HEK293 (cell line): Measurements from ENCODE around the gene KTN1.

Source experiments
- CTCF ChIA-PET: fragments of 350-600 bp; formaldehyde crosslinking; extraction: SDS; loops from one replicate; lab custom pipeline; 2021; ENCODE audit warnings: antibody characterized with exemption; lab: Yijun Ruan, JAX
- POLR2A ChIA-PET: fragments of 300-600 bp; formaldehyde crosslinking; extraction: SDS; loops from one replicate; lab custom pipeline; 2020; ENCODE audit warnings: antibody characterized with exemption, inconsistent platforms; lab: Yijun Ruan, JAX
- H3K27ac ChIP-seq: fragments of 200-500 bp; sonication (Bioruptor generic); 2 replicates; pipeline ENCODE4 v1.5.1; 2014; ENCODE audit warnings: low read depth, low read length, control low read depth, inconsistent platforms; ENCODE audit errors: extremely low read depth
- H3K36me3 ChIP-seq, 2 experiments: fragments of 200-500 bp in 1 of 2; sonication (Bioruptor generic) in 1 of 2; 1 replicate in 1 of 2; 2 replicates in 1 of 2; pipeline ENCODE4 v1.5.1; 2014 to 2017; ENCODE audit warnings: inconsistent platforms in 2 of 2, low read length in 2 of 2; ENCODE audit not compliant: control insufficient read depth in 2 of 2, insufficient read depth in 1 of 2
- H3K4me1 ChIP-seq: fragments of 200-500 bp; sonication (Bioruptor generic); 2 replicates; pipeline ENCODE4 v1.5.1; 2014; ENCODE audit warnings: mild to moderate bottlenecking, low read length, inconsistent platforms; ENCODE audit not compliant: control insufficient read depth, insufficient read depth
- H3K4me3 ChIP-seq: 2 replicates; pipeline ENCODE4 v1.5.1; 2011; ENCODE audit warnings: low read depth, mild to moderate bottlenecking, control low read depth, low read length, moderate library complexity
- H3K9me3 ChIP-seq: fragments of 200-500 bp; sonication (Bioruptor generic); 2 replicates; pipeline ENCODE4 v1.5.1; 2014; ENCODE audit warnings: low read depth, low read length, inconsistent platforms; ENCODE audit not compliant: control insufficient read depth, insufficient read depth
- GLIS1 ChIP-seq: fragments of 450-650 bp; formaldehyde crosslinking; IDR thresholded peaks from 2 replicates; pipeline ENCODE4 v1.5.1; 2016; ENCODE audit warnings: missing biosample characterization, missing genetic modification characterization
- HOXC10 ChIP-seq: sonication (generic); formaldehyde crosslinking; IDR thresholded peaks from 2 replicates; pipeline ENCODE4 v1.8.1; 2023; ENCODE audit warnings: mild to moderate bottlenecking, missing genetic modification reagents
- PRDM2 ChIP-seq: fragments of 450-650 bp; formaldehyde crosslinking; IDR thresholded peaks from 2 replicates; pipeline ENCODE4 v1.5.1; 2016; ENCODE audit warnings: missing biosample characterization, missing genetic modification characterization, borderline replicate concordance
- PRDM4 ChIP-seq: fragments of 450-650 bp; formaldehyde crosslinking; IDR thresholded peaks from 2 replicates; pipeline ENCODE4 v1.5.1; 2017; ENCODE audit warnings: missing biosample characterization, missing genetic modification characterization
- ZFP69B ChIP-seq: fragments of 450-650 bp; formaldehyde crosslinking; IDR thresholded peaks from 2 replicates; pipeline ENCODE4 v1.5.1; 2016; ENCODE audit warnings: missing biosample characterization, missing genetic modification characterization
- ZNF23 ChIP-seq: fragments of 450-650 bp; formaldehyde crosslinking; IDR thresholded peaks from 2 replicates; pipeline ENCODE4 v1.5.1; 2016; ENCODE audit warnings: missing biosample characterization, missing genetic modification characterization, borderline replicate concordance
- ZNF280C ChIP-seq: fragments of 450-650 bp; formaldehyde crosslinking; IDR thresholded peaks from 2 replicates; pipeline ENCODE4 v1.5.1; 2016; ENCODE audit warnings: missing biosample characterization, missing genetic modification characterization
- ZNF302 ChIP-seq: fragments of 450-650 bp; formaldehyde crosslinking; IDR thresholded peaks from 2 replicates; pipeline ENCODE4 v1.5.1; 2016; ENCODE audit warnings: missing biosample characterization, missing genetic modification characterization, low read depth
- ZNF514 ChIP-seq: fragments of 450-650 bp; formaldehyde crosslinking; IDR thresholded peaks from 2 replicates; pipeline ENCODE4 v1.5.1; 2016; ENCODE audit warnings: missing biosample characterization, missing genetic modification characterization
- ZNF518A ChIP-seq: fragments of 450-650 bp; formaldehyde crosslinking; conservative IDR thresholded peaks from 2 replicates; pipeline ENCODE4 v1.5.1; 2016; ENCODE audit warnings: low read depth, missing biosample characterization, missing genetic modification characterization
- ZNF596 ChIP-seq: fragments of 450-650 bp; IDR thresholded peaks from 2 replicates; pipeline ENCODE4 v1.5.0; 2018; ENCODE audit warnings: missing biosample characterization, mild to moderate bottlenecking, missing genetic modification characterization, moderate library complexity
- ZNF658 ChIP-seq: fragments of 450-650 bp; formaldehyde crosslinking; IDR thresholded peaks from 2 replicates; pipeline ENCODE4; 2016; ENCODE audit warnings: missing biosample characterization, missing genetic modification characterization
- ZNF677 ChIP-seq: fragments of 450-650 bp; IDR thresholded peaks from 2 replicates; pipeline ENCODE4 v1.5.0; 2018; ENCODE audit warnings: missing biosample characterization, mild to moderate bottlenecking, missing genetic modification characterization, moderate library complexity
- ZXDB ChIP-seq: fragments of 450-650 bp; formaldehyde crosslinking; IDR thresholded peaks from 2 replicates; pipeline ENCODE4 v1.5.1; 2016; ENCODE audit warnings: missing biosample characterization, missing genetic modification characterization

The KTN1 gene

GRCh38 chr14:55701638-55702037, 121.6 kb downstream of the KTN1 start (continued):
- TF ChIP-seq PRDM4 (no peak), ZXDB (tag by site-specific recombination) (no peak)

- Histone ChIP-seq H3K4me3 (no peak overlapping the region), H3K9me3 (no peaks in the 10 kb centered on the region), H3K4me1 (no peaks in the 10 kb centered on the region), H3K27ac (no peak overlapping the region), H3K36me3 (peaks cover 0 to 6% of the 10 kb centered on the region in 2 experiments; a peak in 1 of 3 replicates)
- ChIA-PET CTCF (interaction anchor here (0.6 to 0.9 kb wide), 2 partner anchors 143 to 569 kb away, joined by 3 read pairs; no protein-coding TSS in a partner anchor), POLR2A (no interaction called here)
- no peak for TF ChIP-seq ZNF514 (tag by site-specific recombination)
- no peak for TF ChIP-seq ZNF596 (tag by site-specific recombination)
- TF ChIP-seq ZNF302 (tag by site-specific recombination): no peak
- no peak for TF ChIP-seq ZXDB (tag by site-specific recombination)
- no peak for TF ChIP-seq ZNF658 (tag by site-specific recombination)
- TF ChIP-seq ZNF23 (tag by site-specific recombination): no peak
- TF ChIP-seq, all 188 proteins: peak for 0
These were observed 122.5 kb downstream of the KTN1 start for GRCh38 chr14:55702511-55702910.

- H3K36me3 ChIP-seq: peaks cover 0 to 6% of the 10 kb centered on the region in 2 experiments; a peak in 1 of 3 replicates
- no peak overlapping the region for H3K27ac ChIP-seq
- H3K9me3 ChIP-seq: no peaks in the 10 kb centered on the region
- ChIA-PET CTCF (interaction anchor here (1.0 kb wide), 1 partner anchor 778 kb away, joined by 5 read pairs; no protein-coding TSS in a partner anchor), POLR2A (no interaction called here)
- H3K4me3 ChIP-seq: no peak overlapping the region
- H3K4me1 ChIP-seq: no peaks in the 10 kb centered on the region
- no peak for TF ChIP-seq PRDM2
- TF ChIP-seq ZNF518A (tag by site-specific recombination): no peak
- TF ChIP-seq ZNF677 (tag by site-specific recombination): no peak
- no peak for TF ChIP-seq ZFP69B
- TF ChIP-seq ZNF280C (tag by site-specific recombination): no peak
- TF ChIP-seq GLIS1: no peak
- no peak for TF ChIP-seq HOXC10 (CRISPR knock-in tag)
These were observed 124.6 kb downstream of the KTN1 start for GRCh38 chr14:55704654-55705053.
